ENCODE data around the gene KIAA1217. TPM values are rescaled to one million over a fixed set of nuclear protein-coding genes. Genes with fewer than 3 reads are reported as not detected.
A peak's percentile ranks its signal among the peaks of the same experiment; 100 is the strongest.

Gene KIAA1217
- total RNA-seq, 1 experiment from 2014 or later, result 5.2 TPM

GRCh38 chr10:24496906-24497305 is 288.0 kb downstream of the KIAA1217 start:
- no peak for DNase-seq (ENCODE audit: low read depth)

- no peak for DNase-seq (ENCODE audit: low read depth)
These were observed 292.2 kb downstream of the KIAA1217 start for GRCh38 chr10:24501056-24501711.

- no peak for DNase-seq (ENCODE audit: low read depth)
These were observed 293.1 kb downstream of the KIAA1217 start for GRCh38 chr10:24502006-24502405.

- no peak for DNase-seq (ENCODE audit: low read depth)
These were observed 294.0 kb downstream of the KIAA1217 start for GRCh38 chr10:24502801-24503460.

- peak; percentile 43 for DNase-seq (ENCODE audit: low read depth)
These were observed 294.8 kb downstream of the KIAA1217 start for GRCh38 chr10:24503461-24504320.

- no peak for DNase-seq (ENCODE audit: low read depth)
These were observed 296.8 kb downstream of the KIAA1217 start for GRCh38 chr10:24505759-24506158.

- peak; percentile 24 for DNase-seq (ENCODE audit: low read depth)
These were observed 304.2 kb downstream of the KIAA1217 start for GRCh38 chr10:24513155-24513554.

GRCh38 chr10:24515481-24515880 is 306.5 kb downstream of the KIAA1217 start:
- no peak for DNase-seq (ENCODE audit: low read depth)

GRCh38 chr10:24518411-24518810 is 309.5 kb downstream of the KIAA1217 start:
- no peak for DNase-seq (ENCODE audit: low read depth)

GRCh38 chr10:24518981-24519597 is 310.2 kb downstream of the KIAA1217 start:
- peak; percentile 43 for DNase-seq (ENCODE audit: low read depth)

GRCh38 chr10:24519950-24520349 is 311.0 kb downstream of the KIAA1217 start:
- DNase-seq (ENCODE audit: low read depth), result no peak

- no peak for DNase-seq (ENCODE audit: low read depth)
These were observed 315.4 kb downstream of the KIAA1217 start for GRCh38 chr10:24524314-24524713.

GRCh38 chr10:24526085-24526649 is 317.2 kb downstream of the KIAA1217 start:
- no peak for DNase-seq (ENCODE audit: low read depth)

GRCh38 chr10:24528946-24529345 is 320.0 kb downstream of the KIAA1217 start:
- DNase-seq (ENCODE audit: low read depth), result no peak

- DNase-seq (ENCODE audit: low read depth), result no peak
These were observed 322.5 kb downstream of the KIAA1217 start for GRCh38 chr10:24531439-24531838.

- DNase-seq (ENCODE audit: low read depth), result no peak
These were observed 325.0 kb downstream of the KIAA1217 start for GRCh38 chr10:24533981-24534380.

GRCh38 chr10:24536636-24537035 is 327.7 kb downstream of the KIAA1217 start:
- DNase-seq (ENCODE audit: low read depth), result no peak

GRCh38 chr10:24541239-24541753 is 332.4 kb downstream of the KIAA1217 start:
- DNase-seq (ENCODE audit: low read depth), result no peak

- DNase-seq (ENCODE audit: low read depth), result no peak
These were observed 333.7 kb downstream of the KIAA1217 start for GRCh38 chr10:24542314-24543270.

GRCh38 chr10:24544776-24545175 is 335.8 kb downstream of the KIAA1217 start:
- no peak for DNase-seq (ENCODE audit: low read depth)
